Left lobe of liver (tissue), 2 donors: ENCODE measurements around the gene LPAR5. TPM values are rescaled to one million over a fixed set of nuclear protein-coding genes. Genes with fewer than 3 reads are reported as not detected.

ENCODE experiments used
- ATAC-seq: fragments of 200-7000 bp; cut with Tn5 transposase; one replicate; pipeline ENCODE4 v1.9.1; 2020; ENCODE audit warnings: mild to moderate bottlenecking, moderate library complexity
- DNase-seq: peaks from one replicate; pipeline ENCODE4 v3.0.0-alpha.2; 2020; ENCODE audit warnings: low spot score
- total RNA-seq: library from RNA; stranded (reverse); gene quantifications from one replicate; pipeline ENCODE4 v1.2.1, GENCODE V29; 2021
- donor health status: DM: no; HTN: no; CAD: no; lungs with moderate emphysema.
- donor health status: DM: no; HTN: yes; CAD: no.

Gene LPAR5
- total RNA-seq, 1 donor from 2014 or later = 0.88 TPM

- DNase-seq (no peak), ATAC-seq (no peak)
Measured at GRCh38 chr12:6569312-6569711, 66.4 kb downstream of the LPAR5 start.

Other genes starting within 250 kb of the LPAR5 start
- gene CD27, start 191.0 kb downstream of the LPAR5 start, total RNA-seq = 0.58 TPM
- gene TAPBPL, start 183.9 kb downstream of the LPAR5 start, total RNA-seq = 15.8 TPM
- 6.1 TPM for gene VAMP1, start 165.3 kb downstream of the LPAR5 start, total RNA-seq
- 84.1 TPM for gene MRPL51, start 142.7 kb downstream of the LPAR5 start, total RNA-seq
- 9.0 TPM for gene NCAPD2, start 141.9 kb downstream of the LPAR5 start, total RNA-seq
- 1,145 TPM for gene GAPDH, start 101.4 kb downstream of the LPAR5 start, total RNA-seq
- 8.8 TPM for gene IFFO1, start 79.9 kb downstream of the LPAR5 start, total RNA-seq
- gene NOP2, start 67.7 kb downstream of the LPAR5 start, total RNA-seq = 14.9 TPM
- 87.3 TPM for gene CHD4, start 28.6 kb downstream of the LPAR5 start, total RNA-seq
- gene ACRBP, start 11.5 kb upstream of the LPAR5 start, total RNA-seq = 3.2 TPM
- gene ING4, start 27.2 kb upstream of the LPAR5 start, total RNA-seq = 14.4 TPM
- gene ZNF384, start 53.4 kb upstream of the LPAR5 start, total RNA-seq = 20.3 TPM
- not detected for gene PIANP, start 64.9 kb upstream of the LPAR5 start, total RNA-seq
- gene COPS7A, start 88.1 kb upstream of the LPAR5 start, total RNA-seq = 31.1 TPM
- gene MLF2, start 117.2 kb upstream of the LPAR5 start, total RNA-seq = 133 TPM
- 406 TPM for gene PTMS, start 130.4 kb upstream of the LPAR5 start, total RNA-seq
- gene LAG3, start 136.6 kb upstream of the LPAR5 start, total RNA-seq = 2.8 TPM
- 22.7 TPM for gene CD4, start 153.6 kb upstream of the LPAR5 start, total RNA-seq
- 1.3 TPM for gene GPR162, start 185.9 kb upstream of the LPAR5 start, total RNA-seq
- gene P3H3, start 192.4 kb upstream of the LPAR5 start, total RNA-seq = 1.4 TPM
- gene GNB3, start 205.0 kb upstream of the LPAR5 start, total RNA-seq = 0.08 TPM
- gene CDCA3, start 215.3 kb upstream of the LPAR5 start, total RNA-seq = 0.58 TPM
- gene USP5, start 216.2 kb upstream of the LPAR5 start, total RNA-seq = 48.0 TPM
- 300 TPM for gene TPI1, start 231.6 kb upstream of the LPAR5 start, total RNA-seq
- gene SPSB2, start 237.3 kb upstream of the LPAR5 start, total RNA-seq = 4.7 TPM